Testis (tissue), 3 donors: ENCODE results near the gene MORF4L2. TPM values are rescaled to one million over a fixed set of nuclear protein-coding genes. Genes with fewer than 3 reads are reported as not detected.
"Not testable (repeated sequence)": the region's sequence is repeated elsewhere in the genome, so short reads cannot be mapped to it uniquely, and the experiment has no call there.

Source experiments
- DNase-seq: peaks from one replicate; pipeline ENCODE4 v3.0.0-alpha.2; 2019
- H3K27ac ChIP-seq, 2 donors: fragments of 200-600 bp; sonication (generic); one replicate each; pipeline ENCODE4 v1.5.1; 2019
- H3K27me3 ChIP-seq: fragments of 200-600 bp; sonication (generic); one replicate; pipeline ENCODE4 v1.5.1; 2019
- H3K36me3 ChIP-seq: fragments of 200-600 bp; sonication (generic); one replicate; pipeline ENCODE4 v1.5.1; 2017; ENCODE audit warnings: low read depth; ENCODE audit errors: missing control alignments
- H3K4me1 ChIP-seq: fragments of 200-600 bp; sonication (generic); one replicate; pipeline ENCODE4 v1.5.1; 2019
- H3K4me3 ChIP-seq, 2 donors: fragments of 200-600 bp; sonication (generic); one replicate each; pipeline ENCODE4 v1.5.1; 2017 to 2019
- H3K9me3 ChIP-seq: fragments of 200-600 bp; sonication (generic); one replicate; pipeline ENCODE4 v1.5.1; 2017
- CTCF ChIP-seq, 3 experiments: fragments of 450-650 bp in 2 of 3; fragments of 200-600 bp in 1 of 3; sonication (generic) in 1 of 3; IDR thresholded peaks; one replicate each; pipeline ENCODE4 v1.5.1; 2016 to 2019; ENCODE audit warnings: antibody characterized with exemption in 3 of 3, mild to moderate bottlenecking in 2 of 3, moderate library complexity in 1 of 3
- POLR2A ChIP-seq: fragments of 450-650 bp; IDR thresholded peaks from one replicate; pipeline ENCODE4 v1.6.1; 2017; ENCODE audit warnings: antibody characterized with exemption, mild to moderate bottlenecking, moderate library complexity
- WGBS, 2 donors: methylation state at CpG; one replicate each; pipeline ENCODE4 v1.1.5; 2018; 5-methylcytosine and 5-hydroxymethylcytosine counted together
- intact Hi-C: fragments of 100-400 bp; cut with DNase I; formaldehyde crosslinking; loops from one replicate; pipeline ENCODE4 v1.15.1; 2023; ENCODE audit warnings: low total_unique reads
- polyA plus RNA-seq: library from polyadenylated mRNA; stranded (reverse); fragments of 350-450 nt; fragmentation: Illumina TruSeq; extraction: RNeasy Lipid Tissue Mini Kit (QIAGEN cat#74804); gene quantifications from one replicate; pipeline ENCODE4 v1.2.3, GENCODE V29; 2014; ENCODE audit warnings: low read depth, low replicate concordance; ENCODE audit not compliant: insufficient read depth
- total RNA-seq, 2 donors: library from RNA; depleted of rRNA; stranded (reverse); fragments of >200 nt; gene quantifications; one replicate each; pipeline ENCODE4 v1.2.3, GENCODE V29; 2016

The MORF4L2 gene
- total and polyA plus RNA-seq, 3 donors from 2014 or later: 220 to 267 (median 257) TPM

DNA sequence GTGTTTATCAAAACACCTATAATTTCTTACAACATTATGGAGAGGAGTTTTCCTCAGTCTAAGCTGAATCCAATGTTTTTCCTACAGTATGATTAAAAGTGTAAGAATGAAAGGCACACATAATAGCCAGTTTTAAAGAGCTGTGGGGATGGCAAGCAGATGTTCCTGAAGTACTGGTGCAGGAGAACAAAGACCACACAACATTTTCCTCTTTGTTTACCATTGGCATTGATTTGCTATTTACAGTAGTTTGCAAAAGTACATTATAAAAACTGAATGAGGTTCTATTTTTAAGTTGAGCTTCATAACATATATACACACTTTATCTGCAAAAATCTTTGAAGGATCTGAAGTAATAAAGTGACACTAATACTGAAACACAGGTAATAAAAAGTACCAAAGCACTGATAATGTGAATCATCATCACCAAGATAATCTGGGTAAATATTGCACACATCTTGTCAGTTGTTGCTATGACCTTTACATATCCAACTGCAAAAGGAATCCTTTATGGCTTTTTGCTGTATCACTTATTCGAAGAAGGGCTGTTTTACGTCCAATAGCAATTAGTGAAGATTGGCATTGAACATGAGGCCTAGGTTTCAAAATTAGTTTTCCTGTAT is 35.2 kb downstream of the MORF4L2 start:
- H3K27ac ChIP-seq: no peak overlapping the region
- no peaks in the 10 kb centered on the region for H3K36me3 ChIP-seq
- 95 to 97% methylated on average over 2 of the region's 2 CpGs for WGBS, 2 donors
- no peaks in the 10 kb centered on the region for H3K9me3 ChIP-seq
- intact Hi-C loops: no loop called here
- TF ChIP-seq CTCF (IDR thresholded peaks at IDR 0.05) (no peak), POLR2A (no peak)
- H3K27me3 ChIP-seq: no peaks in the 10 kb centered on the region
- DNase-seq: no peak
- H3K4me1 ChIP-seq: no peaks in the 10 kb centered on the region
- no peak overlapping the region for H3K4me3 ChIP-seq

- 90 to 100% methylated on average over 1 of the region's 1 CpG for WGBS, 2 donors
- no peak for DNase-seq
- intact Hi-C loops: no loop called here
Measured at GRCh38 chrX:103647630-103648029, 38.9 kb downstream of the MORF4L2 start.

GRCh38 chrX:103644125-103644524 is 42.4 kb downstream of the MORF4L2 start:
- 100% methylated on average over 1 of the region's 1 CpG for WGBS, 2 donors
- no peak overlapping the region for H3K27ac ChIP-seq
- intact Hi-C loops: no loop called here

More at GRCh38 chrX:103647630-103648029, 38.9 kb downstream of the MORF4L2 start:
- Histone ChIP-seq H3K27me3 (no peaks in the 10 kb centered on the region), H3K9me3 (no peaks in the 10 kb centered on the region), H3K27ac (no peak overlapping the region), H3K4me1 (no peaks in the 10 kb centered on the region), H3K4me3 (no peak overlapping the region), H3K36me3 (no peaks in the 10 kb centered on the region)
- TF ChIP-seq CTCF (IDR thresholded peaks at IDR 0.05): no peak
- no peak for TF ChIP-seq POLR2A

DNA sequence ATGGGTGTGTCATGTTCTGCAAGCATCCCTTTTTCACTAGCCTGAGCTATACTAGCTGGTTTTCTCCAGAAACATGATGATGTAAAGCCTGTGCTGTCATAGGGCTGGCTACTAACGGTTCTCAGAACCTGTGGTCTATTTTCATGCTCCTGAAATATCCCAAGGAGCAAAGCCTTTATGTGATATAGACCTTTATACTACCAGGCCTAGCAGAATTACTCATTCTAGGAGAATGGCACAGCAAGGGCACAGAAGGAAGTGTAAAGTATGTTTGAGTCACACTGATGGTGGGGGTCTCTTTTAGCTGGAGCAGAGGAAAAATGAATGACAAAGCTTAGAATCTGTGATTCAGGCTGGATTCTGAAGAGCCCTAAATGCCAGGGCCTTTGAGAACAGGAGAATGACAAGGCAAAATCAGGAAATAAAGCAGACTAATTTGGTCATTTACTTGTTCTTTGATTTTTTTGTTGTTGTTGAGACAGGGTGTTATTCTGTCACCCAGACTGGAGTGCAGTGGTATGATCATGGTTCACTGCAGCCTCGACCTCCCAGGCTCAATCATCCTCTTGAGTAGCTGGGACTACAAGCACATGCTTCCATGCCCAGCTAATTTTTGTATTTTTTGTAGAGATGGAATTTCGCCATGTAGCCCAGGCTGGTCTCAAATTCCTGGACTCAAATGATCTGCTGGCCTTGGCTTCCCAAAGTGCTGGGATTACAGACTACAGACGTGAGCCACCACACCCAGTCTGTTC is 45.9 kb downstream of the MORF4L2 start:
- Histone ChIP-seq H3K36me3 (no peaks in the 10 kb centered on the region), H3K4me1 (no peaks in the 10 kb centered on the region), H3K27me3 (no peaks in the 10 kb centered on the region), H3K27ac (no peak overlapping the region), H3K9me3 (no peaks in the 10 kb centered on the region), H3K4me3 (no peak overlapping the region)
- WGBS, 2 donors: 87 to 93% methylated on average over 4 of the region's 4 CpGs
- DNase-seq: no peak
- intact Hi-C loops: no loop called here
- TF ChIP-seq CTCF (IDR thresholded peaks at IDR 0.05) (no peak), POLR2A (no peak)

More at GRCh38 chrX:103644125-103644524, 42.4 kb downstream of the MORF4L2 start:
- no peak for DNase-seq
- Histone ChIP-seq H3K9me3 (no peaks in the 10 kb centered on the region), H3K4me3 (no peak overlapping the region), H3K27me3 (no peaks in the 10 kb centered on the region), H3K36me3 (no peaks in the 10 kb centered on the region), H3K4me1 (no peaks in the 10 kb centered on the region)
- no peak for TF ChIP-seq POLR2A
- no peak for TF ChIP-seq CTCF (IDR thresholded peaks at IDR 0.05)

- peak; percentile 32 for DNase-seq
- H3K4me1 ChIP-seq, H3K9me3 ChIP-seq, H3K36me3 ChIP-seq, intact Hi-C loops, H3K4me3 ChIP-seq, H3K27ac ChIP-seq, H3K27me3 ChIP-seq: not testable (repeated sequence)
- WGBS, 2 donors: 30 to 39% methylated on average over 2 to 4 of the region's 6 CpGs
Measured at GRCh38 chrX:103638479-103639346, 47.8 kb downstream of the MORF4L2 start.
